Keratinocyte (primary cell): Measurements from ENCODE around the gene MYLK4. TPM values are rescaled to one million over a fixed set of nuclear protein-coding genes. Genes with fewer than 3 reads are reported as not detected.

Experiments used
- DNase-seq: peaks from one replicate; pipeline ENCODE4 v3.0.0-alpha.2; 2011; ENCODE audit warnings: low read depth, missing footprints, low spot score
- FAIRE-seq: peaks from 2 replicates; lab custom pipeline; 2011; peaks lifted over from hg19 to GRCh38; lab: Jason Lieb, UNC
- H2AFZ ChIP-seq: 2 replicates; pipeline ENCODE4 v1.6.0; 2012; ENCODE audit warnings: low read length, control low read depth, inconsistent platforms; ENCODE audit not compliant: control insufficient read depth
- H3K27ac ChIP-seq: 2 replicates; pipeline ENCODE4 v1.5.1; 2011; ENCODE audit warnings: low read length; ENCODE audit not compliant: control insufficient read depth, insufficient read depth
- H3K27me3 ChIP-seq: 3 replicates; pipeline ENCODE4 v1.6.0; 2011; ENCODE audit warnings: low read length; ENCODE audit not compliant: control insufficient read depth, insufficient read depth; ENCODE audit errors: extremely low read depth
- H3K36me3 ChIP-seq, 2 experiments: 2 replicates in 1 of 2; 3 replicates in 1 of 2; pipeline ENCODE4 v1.5.1; 2011; ENCODE audit warnings: low read length in 2 of 2, mild to moderate bottlenecking in 1 of 2; ENCODE audit not compliant: control insufficient read depth in 2 of 2, insufficient read depth in 2 of 2; ENCODE audit errors: extremely low read depth in 1 of 2
- H3K4me1 ChIP-seq: 3 replicates; pipeline ENCODE4 v1.5.1; 2011; ENCODE audit warnings: low read length; ENCODE audit not compliant: control insufficient read depth, insufficient read depth; ENCODE audit errors: extremely low read depth
- H3K4me2 ChIP-seq: 3 replicates; pipeline ENCODE4 v1.6.0; 2011; ENCODE audit warnings: low read depth, low read length; ENCODE audit not compliant: control insufficient read depth, insufficient read depth; ENCODE audit errors: extremely low read depth
- H3K4me3 ChIP-seq, 3 experiments: fragments of 200-600 bp in 1 of 3; sonication (generic) in 1 of 3; 2 replicates in 2 of 3; 3 replicates in 1 of 3; pipeline ENCODE4 v1.5.1; 2011 to 2016; ENCODE audit warnings: low read length in 3 of 3, mild to moderate bottlenecking in 3 of 3, control low read depth in 2 of 3, inconsistent platforms in 1 of 3, low read depth in 1 of 3, mixed read lengths in 1 of 3, mixed run types in 1 of 3, moderate library complexity in 1 of 3; ENCODE audit not compliant: control insufficient read depth in 2 of 3, insufficient read depth in 2 of 3; ENCODE audit errors: extremely low read depth in 1 of 3
- H3K79me2 ChIP-seq: 2 replicates; pipeline ENCODE4 v1.6.0; 2012; ENCODE audit warnings: low read length; ENCODE audit not compliant: control insufficient read depth, insufficient read depth
- H3K9ac ChIP-seq: 3 replicates; pipeline ENCODE4 v1.6.0; 2011; ENCODE audit warnings: low read length; ENCODE audit not compliant: control insufficient read depth, insufficient read depth; ENCODE audit errors: extremely low read depth
- H3K9me1 ChIP-seq: 3 replicates; pipeline ENCODE4 v1.6.0; 2011; ENCODE audit warnings: low read length; ENCODE audit not compliant: control insufficient read depth, insufficient read depth; ENCODE audit errors: extremely low read depth
- H3K9me3 ChIP-seq: 2 replicates; pipeline ENCODE4 v1.5.1; 2012; ENCODE audit warnings: low read depth, low read length; ENCODE audit not compliant: control insufficient read depth
- H4K20me1 ChIP-seq: 3 replicates; pipeline ENCODE4 v1.6.0; 2011; ENCODE audit warnings: low read length; ENCODE audit not compliant: control insufficient read depth, insufficient read depth; ENCODE audit errors: extremely low read depth
- EZH2 ChIP-seq: IDR thresholded peaks from one replicate; pipeline ENCODE4 v1.6.1; 2012; ENCODE audit warnings: inconsistent platforms, mild to moderate bottlenecking, low read length, moderate library complexity
- dilution Hi-C: fragments of 300-500 bp; cut with MboI; formaldehyde crosslinking; loops from one replicate; pipeline ENCODE4 v1.7.0; 2020; ENCODE audit warnings: low sequenced_read_pairs; ENCODE audit not compliant: extremely low pct_ligation_motif_present
- polyA plus RNA-seq, 5 experiments: library from polyadenylated mRNA; depleted of rRNA in 3 of 5; stranded (reverse) in 3 of 5; stranded (forward) in 1 of 5; unstranded in 1 of 5; fragments of >200 nt; gene quantifications; 1 replicate in 1 of 5; 2 replicates in 3 of 5; 3 replicates in 1 of 5; pipeline versions ENCODE4 v1.2.1 to v1.2.3, GENCODE V29; 2011 to 2012; ENCODE audit warnings: missing spikeins in 2 of 5, low read depth in 1 of 5, low replicate concordance in 1 of 5
- TF ChIP-seq, protein P1 (sequence below), 3 experiments: IDR thresholded peaks in 1 of 3; conservative IDR thresholded peaks in 1 of 3; optimal IDR thresholded peaks in 1 of 3; 2 replicates in 2 of 3; 3 replicates in 1 of 3; pipeline versions ENCODE3 to v1.5.1; 2011; ENCODE audit warnings: low read length in 3 of 3, mild to moderate bottlenecking in 3 of 3, moderate library complexity in 2 of 3, control low read depth in 1 of 3, inconsistent platforms in 1 of 3; ENCODE audit not compliant: insufficient read depth in 2 of 3; ENCODE audit errors: extremely low read depth in 1 of 3

Gene MYLK4
- polyA plus RNA-seq, 1 donor (not counting 4 experiments of a cell fraction or from before 2014, with no cell fraction given) = 0.31 TPM

DNA sequence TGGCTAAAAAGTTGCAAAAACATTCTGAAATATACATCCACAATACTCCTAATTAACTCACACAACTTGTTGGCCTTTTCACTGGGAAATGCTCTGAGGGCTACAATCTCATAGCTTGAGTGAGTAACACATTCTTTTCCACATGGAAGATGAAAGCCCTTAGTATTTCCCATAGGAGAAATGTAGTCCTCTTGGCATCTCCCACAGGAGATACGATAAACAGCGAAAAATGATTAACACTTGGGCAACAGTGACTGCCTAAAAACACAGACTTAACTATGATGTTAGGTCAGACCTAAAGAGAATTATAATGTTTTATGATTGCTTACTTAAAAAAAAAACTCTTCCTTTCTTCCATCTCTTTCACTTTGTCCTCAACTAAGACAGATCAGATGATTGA is 9.0 kb downstream of the MYLK4 start:
- dilution Hi-C loops = no loop called here
- Histone ChIP-seq H3K4me2 (no peak overlapping the region), H4K20me1 (no peaks in the 10 kb centered on the region), H3K36me3 (no peaks in the 10 kb centered on the region), H3K4me3 (no peak overlapping the region), H3K27me3 (no peaks in the 10 kb centered on the region), H3K4me1 (no peaks in the 10 kb centered on the region), H3K9me1 (no peaks in the 10 kb centered on the region), H3K79me2 (no peaks in the 10 kb centered on the region), H3K9ac (no peak overlapping the region), H3K27ac (no peak overlapping the region), H3K9me3 (no peaks in the 10 kb centered on the region), H2AFZ (no peak overlapping the region)
- no peak for FAIRE-seq
- TF ChIP-seq, protein P1, sequence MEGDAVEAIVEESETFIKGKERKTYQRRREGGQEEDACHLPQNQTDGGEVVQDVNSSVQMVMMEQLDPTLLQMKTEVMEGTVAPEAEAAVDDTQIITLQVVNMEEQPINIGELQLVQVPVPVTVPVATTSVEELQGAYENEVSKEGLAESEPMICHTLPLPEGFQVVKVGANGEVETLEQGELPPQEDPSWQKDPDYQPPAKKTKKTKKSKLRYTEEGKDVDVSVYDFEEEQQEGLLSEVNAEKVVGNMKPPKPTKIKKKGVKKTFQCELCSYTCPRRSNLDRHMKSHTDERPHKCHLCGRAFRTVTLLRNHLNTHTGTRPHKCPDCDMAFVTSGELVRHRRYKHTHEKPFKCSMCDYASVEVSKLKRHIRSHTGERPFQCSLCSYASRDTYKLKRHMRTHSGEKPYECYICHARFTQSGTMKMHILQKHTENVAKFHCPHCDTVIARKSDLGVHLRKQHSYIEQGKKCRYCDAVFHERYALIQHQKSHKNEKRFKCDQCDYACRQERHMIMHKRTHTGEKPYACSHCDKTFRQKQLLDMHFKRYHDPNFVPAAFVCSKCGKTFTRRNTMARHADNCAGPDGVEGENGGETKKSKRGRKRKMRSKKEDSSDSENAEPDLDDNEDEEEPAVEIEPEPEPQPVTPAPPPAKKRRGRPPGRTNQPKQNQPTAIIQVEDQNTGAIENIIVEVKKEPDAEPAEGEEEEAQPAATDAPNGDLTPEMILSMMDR (optimal IDR thresholded peaks at IDR 0.05 in 1 of 3, IDR thresholded peaks at IDR 0.05 in 1 of 3, conservative IDR thresholded peaks at IDR 0.05 in 1 of 3; ENCODE audit: extremely low read depth in 1 of 3, insufficient read depth in 2 of 3, low read length in 3 of 3) = no peak
- no peak for TF ChIP-seq EZH2
- DNase-seq = no peak

- Histone ChIP-seq H3K4me3 (no peak overlapping the region), H4K20me1 (no peaks in the 10 kb centered on the region), H3K27me3 (no peaks in the 10 kb centered on the region), H3K4me2 (no peak overlapping the region), H3K79me2 (no peaks in the 10 kb centered on the region), H3K9me1 (no peaks in the 10 kb centered on the region), H3K36me3 (no peaks in the 10 kb centered on the region), H3K4me1 (no peaks in the 10 kb centered on the region), H3K9ac (no peak overlapping the region), H3K27ac (no peak overlapping the region), H2AFZ (no peak overlapping the region), H3K9me3 (no peaks in the 10 kb centered on the region)
- no peak for DNase-seq
- FAIRE-seq = no peak
- dilution Hi-C loops = no loop called here
- TF ChIP-seq EZH2 = no peak
- TF ChIP-seq, protein P1 (optimal IDR thresholded peaks at IDR 0.05 in 1 of 3, IDR thresholded peaks at IDR 0.05 in 1 of 3, conservative IDR thresholded peaks at IDR 0.05 in 1 of 3; ENCODE audit: extremely low read depth in 1 of 3, insufficient read depth in 2 of 3, low read length in 3 of 3) = no peak
Measured at GRCh38 chr6:2740581-2740980, 10.1 kb downstream of the MYLK4 start.
